ENCODE measurements around the gene NCAPD2.

GRCh38 chr12:6463216-6463615 is 30.7 kb upstream of the NCAPD2 start:
- no peak for TF ChIP-seq CTCF (IDR thresholded peaks at IDR 0.05)
- no peak for TF ChIP-seq POLR2AphosphoS5 (IDR thresholded peaks at IDR 0.05)
- TF ChIP-seq POLR2A (IDR thresholded peaks at IDR 0.05) = no peak
